HepG2 (cell line): ENCODE measurements around the gene TOE1. TPM values are rescaled to one million over a fixed set of nuclear protein-coding genes. Genes with fewer than 3 reads are reported as not detected.

Experiments used
- CCAR2 ChIP-seq: fragments of 200-400 bp; formaldehyde crosslinking; optimal IDR thresholded peaks from 2 replicates; pipeline ENCODE3; 2018; ENCODE audit warnings: low read depth, mild to moderate bottlenecking, low read length, moderate library complexity
- EP300 ChIP-seq, 3 experiments: sonication (generic) in 1 of 3; formaldehyde crosslinking in 1 of 3; IDR thresholded peaks; 2 replicates each; pipeline versions ENCODE4 v1.5.1 to v1.6.1; 2011 to 2020; ENCODE audit warnings: low read depth in 2 of 3, low read length in 2 of 3, borderline replicate concordance in 1 of 3, improper control_type of control experiment in 1 of 3, mild to moderate bottlenecking in 1 of 3, missing genetic modification reagents in 1 of 3, moderate library complexity in 1 of 3
- FOXA1 ChIP-seq, 2 experiments: fragments of 450-650 bp in 1 of 2; sonication (generic) in 1 of 2; formaldehyde crosslinking in 1 of 2; IDR thresholded peaks; 2 replicates each; pipeline versions ENCODE4 v1.4.0 to v1.6.1; 2016 to 2020; ENCODE audit warnings: missing genetic modification reagents in 1 of 2
- HOXA3 ChIP-seq: sonication (generic); formaldehyde crosslinking; IDR thresholded peaks from 2 replicates; pipeline ENCODE4 v1.5.0; 2020; ENCODE audit warnings: missing genetic modification reagents
- NCOA2 ChIP-seq: sonication (generic); formaldehyde crosslinking; IDR thresholded peaks from 2 replicates; pipeline ENCODE4 v1.8.0; 2022; ENCODE audit warnings: inconsistent platforms
- POLR2A ChIP-seq, 2 experiments: IDR thresholded peaks; 2 replicates each; pipeline ENCODE4 v1.6.1; 2011; ENCODE audit warnings: low read depth in 2 of 2, low read length in 2 of 2, mild to moderate bottlenecking in 1 of 2, moderate library complexity in 1 of 2; ENCODE audit not compliant: insufficient read depth in 1 of 2
- RCOR2 ChIP-seq: IDR thresholded peaks from 2 replicates; pipeline ENCODE4 v1.6.1; 2016; ENCODE audit warnings: missing biosample characterization, missing genetic modification reagents
- SAP130 ChIP-seq: IDR thresholded peaks from 2 replicates; pipeline ENCODE4 v1.6.1; 2016; ENCODE audit warnings: low read depth
- YEATS2 ChIP-seq: sonication (generic); formaldehyde crosslinking; IDR thresholded peaks from 2 replicates; pipeline ENCODE4 v1.4.0; 2020; ENCODE audit warnings: missing genetic modification reagents, borderline replicate concordance
- ZNF17 ChIP-seq: sonication (generic); formaldehyde crosslinking; IDR thresholded peaks from 2 replicates; pipeline ENCODE4 v1.5.0; 2020; ENCODE audit warnings: mild to moderate bottlenecking, missing genetic modification reagents
- ZNF274 ChIP-seq: sonication (generic); formaldehyde crosslinking; IDR thresholded peaks from 2 replicates; pipeline ENCODE4 v1.5.1; 2020; ENCODE audit warnings: mild to moderate bottlenecking, missing genetic modification reagents
- ZNF326 ChIP-seq: sonication (generic); formaldehyde crosslinking; IDR thresholded peaks from 2 replicates; pipeline ENCODE4 v1.4.0; 2020; ENCODE audit warnings: missing genetic modification reagents, borderline replicate concordance
- ZNF850 ChIP-seq: sonication (generic); formaldehyde crosslinking; conservative IDR thresholded peaks from 2 replicates; pipeline ENCODE4 v1.9.0; 2021; ENCODE audit warnings: mild to moderate bottlenecking, missing genetic modification reagents
- polyA plus RNA-seq, 8 experiments: library from polyadenylated mRNA; depleted of rRNA in 3 of 8; stranded (reverse) in 7 of 8; unstranded in 1 of 8; fragments of >200 nt; fragmentation: Illumina TruSeq in 4 of 8; extraction: Trizol in 4 of 8; gene quantifications; 2 replicates each; pipeline versions ENCODE4 v1.2.1 to v1.2.3, GENCODE V29; 2011 to 2016; ENCODE audit warnings: low read depth in 4 of 8, missing spikeins in 1 of 8, mixed read lengths in 1 of 8; ENCODE audit not compliant: insufficient read depth in 1 of 8
- total RNA-seq, 5 experiments: library from RNA; depleted of rRNA; stranded (reverse); fragments of >200 nt; fragmentation: Illumina TruSeq; extraction: Trizol; gene quantifications; 2 replicates each; pipeline ENCODE4 v1.2.3, GENCODE V29; 2016; ENCODE audit warnings: low read depth in 1 of 5
- TF ChIP-seq, protein P1 (sequence below): sonication (generic); formaldehyde crosslinking; conservative IDR thresholded peaks from 2 replicates; pipeline ENCODE4 v1.4.0; 2020; ENCODE audit warnings: mild to moderate bottlenecking, missing genetic modification reagents, moderate library complexity
- TF ChIP-seq, protein P2 (sequence below): sonication (generic); formaldehyde crosslinking; IDR thresholded peaks from 2 replicates; pipeline ENCODE4 v1.8.0; 2022; ENCODE audit warnings: mild to moderate bottlenecking, missing genetic modification reagents
- TF ChIP-seq, protein P3 (sequence below): IDR thresholded peaks from 2 replicates; pipeline ENCODE4 v1.6.1; 2012; ENCODE audit warnings: inconsistent platforms
- TF ChIP-seq, protein P4 (sequence below): sonication (generic); formaldehyde crosslinking; IDR thresholded peaks from 2 replicates; pipeline ENCODE4 v1.4.0; 2020; ENCODE audit warnings: mild to moderate bottlenecking, missing genetic modification reagents

Gene TOE1
- total and polyA plus RNA-seq, 2 of the 13 experiments (the other 11 are each of a cell fraction or from before 2014, with no cell fraction given) = 14.1 to 19.0 TPM

DNA sequence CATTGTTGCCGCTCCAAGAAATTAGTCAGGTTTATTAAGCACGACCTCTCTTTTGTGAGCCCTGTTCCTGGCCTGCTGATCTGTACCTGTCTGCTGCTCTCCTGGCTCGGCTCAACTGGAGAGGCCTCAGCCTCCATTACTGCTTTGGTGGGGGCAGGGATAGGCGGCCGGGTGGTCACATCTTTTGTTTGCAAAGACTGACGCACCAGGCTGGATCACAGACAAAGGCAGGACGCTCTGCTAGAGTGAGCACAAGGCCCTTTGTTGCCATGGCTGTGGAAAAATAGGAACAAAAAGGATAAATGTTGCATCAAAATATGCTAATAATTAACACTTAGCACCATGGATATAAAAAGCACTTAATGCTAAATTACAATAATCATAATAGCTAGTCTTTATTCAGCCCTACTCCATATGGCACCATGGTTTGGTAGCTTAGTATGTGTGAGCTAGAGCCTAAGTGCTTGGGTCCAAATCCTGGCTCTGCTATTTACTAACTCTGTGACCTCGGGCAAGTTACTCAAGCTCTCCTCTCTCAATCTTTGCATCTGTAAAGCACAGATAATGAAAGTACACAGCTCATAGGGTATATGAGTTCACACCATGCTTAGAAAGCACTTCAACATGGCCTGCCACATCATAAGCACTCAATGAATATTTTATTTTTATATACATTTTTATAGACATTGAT lies 42.2 kb upstream of the TOE1 start (continued):
- TF ChIP-seq, protein P1, sequence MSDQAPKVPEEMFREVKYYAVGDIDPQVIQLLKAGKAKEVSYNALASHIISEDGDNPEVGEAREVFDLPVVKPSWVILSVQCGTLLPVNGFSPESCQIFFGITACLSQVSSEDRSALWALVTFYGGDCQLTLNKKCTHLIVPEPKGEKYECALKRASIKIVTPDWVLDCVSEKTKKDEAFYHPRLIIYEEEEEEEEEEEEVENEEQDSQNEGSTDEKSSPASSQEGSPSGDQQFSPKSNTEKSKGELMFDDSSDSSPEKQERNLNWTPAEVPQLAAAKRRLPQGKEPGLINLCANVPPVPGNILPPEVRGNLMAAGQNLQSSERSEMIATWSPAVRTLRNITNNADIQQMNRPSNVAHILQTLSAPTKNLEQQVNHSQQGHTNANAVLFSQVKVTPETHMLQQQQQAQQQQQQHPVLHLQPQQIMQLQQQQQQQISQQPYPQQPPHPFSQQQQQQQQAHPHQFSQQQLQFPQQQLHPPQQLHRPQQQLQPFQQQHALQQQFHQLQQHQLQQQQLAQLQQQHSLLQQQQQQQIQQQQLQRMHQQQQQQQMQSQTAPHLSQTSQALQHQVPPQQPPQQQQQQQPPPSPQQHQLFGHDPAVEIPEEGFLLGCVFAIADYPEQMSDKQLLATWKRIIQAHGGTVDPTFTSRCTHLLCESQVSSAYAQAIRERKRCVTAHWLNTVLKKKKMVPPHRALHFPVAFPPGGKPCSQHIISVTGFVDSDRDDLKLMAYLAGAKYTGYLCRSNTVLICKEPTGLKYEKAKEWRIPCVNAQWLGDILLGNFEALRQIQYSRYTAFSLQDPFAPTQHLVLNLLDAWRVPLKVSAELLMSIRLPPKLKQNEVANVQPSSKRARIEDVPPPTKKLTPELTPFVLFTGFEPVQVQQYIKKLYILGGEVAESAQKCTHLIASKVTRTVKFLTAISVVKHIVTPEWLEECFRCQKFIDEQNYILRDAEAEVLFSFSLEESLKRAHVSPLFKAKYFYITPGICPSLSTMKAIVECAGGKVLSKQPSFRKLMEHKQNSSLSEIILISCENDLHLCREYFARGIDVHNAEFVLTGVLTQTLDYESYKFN (CRISPR knock-in tag) = peak; percentile 72
- TF ChIP-seq ZNF274 (CRISPR knock-in tag) = 0 out of 2 replicates have a peak, but pooled peaks have one; percentile 42
- TF ChIP-seq RCOR2 = peak; percentile 56; the same call in 1 of the 2 replicates
- no peak for TF ChIP-seq CCAR2
- TF ChIP-seq FOXA1 (IDR thresholded peaks at IDR 0.05) = no peak
- peak; percentile 63 for TF ChIP-seq FOXA1 (CRISPR knock-in tag; IDR thresholded peaks at IDR 0.05)
- TF ChIP-seq, protein P2, sequence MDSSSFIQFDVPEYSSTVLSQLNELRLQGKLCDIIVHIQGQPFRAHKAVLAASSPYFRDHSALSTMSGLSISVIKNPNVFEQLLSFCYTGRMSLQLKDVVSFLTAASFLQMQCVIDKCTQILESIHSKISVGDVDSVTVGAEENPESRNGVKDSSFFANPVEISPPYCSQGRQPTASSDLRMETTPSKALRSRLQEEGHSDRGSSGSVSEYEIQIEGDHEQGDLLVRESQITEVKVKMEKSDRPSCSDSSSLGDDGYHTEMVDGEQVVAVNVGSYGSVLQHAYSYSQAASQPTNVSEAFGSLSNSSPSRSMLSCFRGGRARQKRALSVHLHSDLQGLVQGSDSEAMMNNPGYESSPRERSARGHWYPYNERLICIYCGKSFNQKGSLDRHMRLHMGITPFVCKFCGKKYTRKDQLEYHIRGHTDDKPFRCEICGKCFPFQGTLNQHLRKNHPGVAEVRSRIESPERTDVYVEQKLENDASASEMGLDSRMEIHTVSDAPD (CRISPR knock-in tag) = 0 out of 2 replicates have a peak, but pooled peaks have one; percentile 26
- TF ChIP-seq SAP130 (CRISPR knock-in tag) = peak; percentile 33; the same call in 1 of the 2 replicates
- TF ChIP-seq, protein P3, sequence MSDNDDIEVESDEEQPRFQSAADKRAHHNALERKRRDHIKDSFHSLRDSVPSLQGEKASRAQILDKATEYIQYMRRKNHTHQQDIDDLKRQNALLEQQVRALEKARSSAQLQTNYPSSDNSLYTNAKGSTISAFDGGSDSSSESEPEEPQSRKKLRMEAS = peak; percentile 49
- peak; percentile 61; the same call in 1 of the 2 replicates for TF ChIP-seq NCOA2 (CRISPR knock-in tag)
- TF ChIP-seq ZNF17 (CRISPR knock-in tag) = no peak
- TF ChIP-seq ZNF850 (CRISPR knock-in tag) = no peak
- TF ChIP-seq ZNF326 (CRISPR knock-in tag) = no peak
- TF ChIP-seq YEATS2 = peak; percentile 53; the same call in 1 of the 2 replicates
- TF ChIP-seq EP300 (IDR thresholded peaks at IDR 0.05; ENCODE audit: low read depth in 2 of 2, low read length in 2 of 2) = peak; percentile 62 to 77; a peak in 2 of 4 replicates
- 0 out of 2 replicates have a peak, but pooled peaks have one; percentile 25 for TF ChIP-seq EP300 (CRISPR knock-in tag; IDR thresholded peaks at IDR 0.05; ENCODE audit: borderline replicate concordance)
- TF ChIP-seq, protein P4, sequence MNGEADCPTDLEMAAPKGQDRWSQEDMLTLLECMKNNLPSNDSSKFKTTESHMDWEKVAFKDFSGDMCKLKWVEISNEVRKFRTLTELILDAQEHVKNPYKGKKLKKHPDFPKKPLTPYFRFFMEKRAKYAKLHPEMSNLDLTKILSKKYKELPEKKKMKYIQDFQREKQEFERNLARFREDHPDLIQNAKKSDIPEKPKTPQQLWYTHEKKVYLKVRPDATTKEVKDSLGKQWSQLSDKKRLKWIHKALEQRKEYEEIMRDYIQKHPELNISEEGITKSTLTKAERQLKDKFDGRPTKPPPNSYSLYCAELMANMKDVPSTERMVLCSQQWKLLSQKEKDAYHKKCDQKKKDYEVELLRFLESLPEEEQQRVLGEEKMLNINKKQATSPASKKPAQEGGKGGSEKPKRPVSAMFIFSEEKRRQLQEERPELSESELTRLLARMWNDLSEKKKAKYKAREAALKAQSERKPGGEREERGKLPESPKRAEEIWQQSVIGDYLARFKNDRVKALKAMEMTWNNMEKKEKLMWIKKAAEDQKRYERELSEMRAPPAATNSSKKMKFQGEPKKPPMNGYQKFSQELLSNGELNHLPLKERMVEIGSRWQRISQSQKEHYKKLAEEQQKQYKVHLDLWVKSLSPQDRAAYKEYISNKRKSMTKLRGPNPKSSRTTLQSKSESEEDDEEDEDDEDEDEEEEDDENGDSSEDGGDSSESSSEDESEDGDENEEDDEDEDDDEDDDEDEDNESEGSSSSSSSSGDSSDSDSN (CRISPR knock-in tag) = 0 out of 2 replicates have a peak, but pooled peaks have one; percentile 11
- peak in 1 of 2 experiments; percentile 53; a peak in 2 of 4 replicates for TF ChIP-seq POLR2A (IDR thresholded peaks at IDR 0.05; ENCODE audit: insufficient read depth in 1 of 2, low read depth in 2 of 2, low read length in 2 of 2)
- TF ChIP-seq HOXA3 (CRISPR knock-in tag) = peak; percentile 48; the same call in 1 of the 2 replicates
